ACHN (cell line): Measurements from ENCODE around the gene INPP5K.
A peak's percentile ranks its signal among the peaks of the same experiment; 100 is the strongest.

ENCODE experiments used
- DNase-seq: peaks from one replicate; pipeline ENCODE4 v3.0.0-alpha.2; 2015
- in situ Hi-C: cut with HindIII; loops from 2 replicates; pipeline ENCODE4 v1.10.0; 2017; ENCODE audit warnings: low sequenced_read_pairs, low pct_ligation_motif_present, low pct_unique_long_range_greater_than_20kb

INPP5K gene

GRCh38 chr17:1491443-1492248, 24.8 kb downstream of the INPP5K start:
- peak; percentile 78 for DNase-seq
- in situ Hi-C loops, result no loop called here

GRCh38 chr17:1490643-1491442, 25.6 kb downstream of the INPP5K start:
- DNase-seq, result peak; percentile 73
- in situ Hi-C loops, result no loop called here

DNA sequence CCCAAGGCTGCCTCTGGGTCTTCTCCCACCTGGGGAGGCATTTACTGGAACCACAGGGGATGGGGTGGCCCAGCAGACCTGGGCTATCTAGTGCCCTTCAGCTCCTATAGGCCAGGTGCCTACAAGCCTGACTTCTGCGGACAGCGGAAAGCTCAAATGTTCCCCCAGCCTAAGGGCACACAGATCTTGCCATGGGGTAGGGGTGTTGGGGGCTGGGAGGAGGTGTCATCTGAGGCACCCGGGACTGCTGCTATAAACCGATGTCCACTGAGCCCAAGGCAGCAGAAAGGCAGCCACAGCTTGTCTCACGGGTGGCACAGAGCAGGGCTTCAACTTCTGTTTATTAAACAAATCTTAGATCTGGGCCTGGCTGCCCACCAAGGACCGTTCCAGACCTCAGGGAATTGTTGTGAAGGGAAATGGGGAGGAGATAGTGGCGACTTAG, 27.6 kb downstream of the INPP5K start:
- in situ Hi-C loops, result no loop called here
- DNase-seq, result no peak

GRCh38 chr17:1487939-1488825, 28.2 kb downstream of the INPP5K start:
- in situ Hi-C loops, result no loop called here

GRCh38 chr17:1486802-1487695, 29.4 kb downstream of the INPP5K start:
- no peak for DNase-seq
- in situ Hi-C loops, result no loop called here

More at GRCh38 chr17:1487939-1488825, 28.2 kb downstream of the INPP5K start:
- peak; percentile 93 for DNase-seq

DNA sequence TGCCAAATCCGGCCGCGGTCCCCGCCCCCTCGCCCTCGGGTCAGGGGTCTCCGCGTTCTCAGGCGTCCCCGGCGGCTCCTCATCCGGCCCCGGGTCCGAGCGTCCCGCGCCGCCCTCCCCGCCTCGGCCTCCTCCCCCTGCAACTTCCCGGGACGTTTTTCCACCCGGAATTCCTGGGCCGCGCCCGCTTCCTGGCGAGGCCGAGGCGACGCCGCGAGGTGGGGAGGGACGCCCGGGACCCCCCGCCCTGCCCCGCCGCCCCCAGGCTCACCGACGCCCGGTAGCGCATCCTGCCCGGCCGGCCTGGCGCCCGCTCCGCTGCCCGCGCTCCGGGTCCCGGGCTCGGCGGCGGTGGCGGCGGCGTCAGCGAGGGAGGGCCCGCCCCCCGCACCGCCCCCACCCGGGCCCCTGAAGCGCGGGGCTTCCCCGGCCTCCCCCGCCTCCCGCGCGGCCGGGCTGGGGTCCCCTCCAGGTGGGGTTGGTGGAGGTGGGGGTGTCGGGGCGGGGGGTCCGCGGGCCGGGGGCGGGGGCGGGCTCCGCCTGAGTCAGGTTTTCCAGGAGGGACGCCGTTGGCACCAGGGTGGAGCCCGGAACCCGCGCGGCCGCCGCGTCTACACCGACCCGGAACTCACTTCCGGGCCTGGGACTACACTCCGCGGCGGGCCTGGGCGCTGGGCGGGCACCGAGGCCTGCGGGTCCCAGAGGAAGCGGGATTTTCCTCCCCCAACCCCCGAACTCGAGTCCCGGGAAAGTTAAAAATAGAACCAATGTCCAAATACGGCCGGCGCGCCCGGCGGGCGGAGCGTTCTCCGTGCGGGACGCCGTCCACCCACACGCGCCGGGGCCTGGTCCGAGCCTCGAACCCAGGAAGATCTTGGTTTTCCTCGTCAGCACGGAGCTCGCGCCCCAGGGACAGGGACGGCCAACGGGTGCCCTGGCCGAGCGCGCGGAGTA, 30.7 kb downstream of the INPP5K start:
- in situ Hi-C loops, result no loop called here
- DNase-seq, result peak; percentile 60

DNA sequence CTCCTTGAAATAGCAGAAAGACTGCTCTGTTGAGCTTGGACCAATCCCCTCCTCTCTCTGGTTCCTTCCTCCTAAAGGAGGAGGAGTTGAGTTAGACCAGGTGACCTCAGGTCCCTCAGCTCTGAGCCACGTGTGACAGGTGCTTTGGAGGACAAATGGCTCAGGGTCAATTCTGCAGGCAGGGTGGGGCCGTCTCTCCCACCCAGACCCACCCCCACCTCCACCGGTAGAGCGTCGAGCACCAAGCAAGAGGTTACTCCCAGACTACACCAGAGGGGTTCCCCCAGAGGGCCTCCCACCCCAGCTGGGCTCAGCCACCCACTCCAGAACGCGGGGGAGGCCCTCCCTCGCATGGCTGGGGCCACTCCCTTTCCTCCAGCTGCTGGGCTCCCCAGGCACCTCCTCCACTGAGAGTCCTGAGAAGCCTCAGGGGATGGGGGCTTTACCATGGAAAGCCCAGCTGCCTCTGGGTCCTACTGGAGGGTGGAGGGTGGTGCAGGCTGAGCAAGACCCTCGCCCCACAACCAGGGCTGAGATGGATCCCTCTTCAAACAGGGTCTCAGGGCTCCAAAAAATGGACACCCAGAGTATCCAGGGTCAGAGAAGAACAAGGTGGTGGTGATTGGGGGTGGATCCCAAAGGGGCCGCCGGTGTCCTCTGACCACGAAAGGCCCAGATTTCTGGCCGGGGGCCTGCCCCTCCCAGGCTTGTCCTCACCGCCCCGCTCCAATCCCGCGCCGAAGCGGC, 31.6 kb downstream of the INPP5K start:
- peak; percentile 56 for DNase-seq
- in situ Hi-C loops, result no loop called here

- in situ Hi-C loops, result no loop called here
- no peak for DNase-seq
Measured at GRCh38 chr17:1484060-1484535, 32.3 kb downstream of the INPP5K start.

- no peak for DNase-seq
- in situ Hi-C loops, result no loop called here
Measured at GRCh38 chr17:1482680-1483079, 33.7 kb downstream of the INPP5K start.

DNA sequence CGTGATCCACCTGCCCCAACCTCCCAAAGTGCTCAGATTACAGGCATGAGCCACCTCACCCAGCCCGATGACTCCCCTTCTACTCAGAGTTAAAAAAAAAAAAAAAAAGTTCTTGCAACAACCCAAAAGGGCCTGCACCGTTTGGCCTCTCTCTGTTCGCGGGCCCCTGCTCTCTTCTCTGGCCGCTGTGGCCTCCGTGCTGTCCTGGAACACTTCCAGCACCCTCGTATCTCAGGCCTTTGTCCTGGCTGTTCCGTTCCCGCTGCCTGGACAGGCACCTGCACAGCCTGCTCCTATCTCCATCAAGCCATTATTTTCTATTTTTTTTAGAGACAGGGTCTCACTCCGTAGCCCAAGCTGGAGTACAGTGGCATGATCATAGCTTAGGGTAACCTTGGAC, 34.7 kb downstream of the INPP5K start:
- no peak for DNase-seq
- in situ Hi-C loops, result no loop called here

DNA sequence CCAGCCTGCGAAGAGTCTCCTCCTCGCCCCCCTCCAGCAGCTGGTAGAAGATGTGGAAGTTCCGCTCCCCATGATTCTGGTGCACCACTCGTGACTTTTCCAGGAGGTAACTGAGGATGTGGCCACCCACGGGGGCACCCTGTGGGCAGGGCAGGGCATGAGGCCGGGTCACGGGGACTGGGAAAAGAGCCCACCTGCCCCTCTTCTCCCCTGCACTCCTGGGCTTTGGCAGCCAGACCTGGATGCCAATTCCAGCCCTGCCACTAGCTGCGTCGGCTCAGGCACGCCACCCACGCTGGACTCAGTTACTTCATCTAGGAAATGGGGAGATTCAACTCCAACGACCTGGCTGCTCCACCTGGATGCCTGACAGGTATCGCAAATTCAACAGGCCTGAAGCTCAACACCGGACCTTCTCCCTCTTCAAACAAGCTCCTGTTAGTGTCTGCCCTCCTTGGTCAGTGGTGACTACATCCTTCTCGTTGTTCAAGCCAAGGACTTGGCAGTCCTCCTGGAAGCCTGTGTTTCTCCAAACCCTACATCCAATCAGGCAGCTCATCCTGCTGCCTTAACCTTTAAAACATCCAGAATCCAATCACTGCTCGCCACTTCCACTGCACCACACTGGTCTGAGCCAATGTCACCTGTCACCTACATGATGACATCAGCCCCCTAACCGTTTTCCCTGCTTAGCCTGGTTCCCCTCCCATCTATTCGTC, 35.5 kb downstream of the INPP5K start:
- in situ Hi-C loops, result no loop called here
- no peak for DNase-seq

DNA sequence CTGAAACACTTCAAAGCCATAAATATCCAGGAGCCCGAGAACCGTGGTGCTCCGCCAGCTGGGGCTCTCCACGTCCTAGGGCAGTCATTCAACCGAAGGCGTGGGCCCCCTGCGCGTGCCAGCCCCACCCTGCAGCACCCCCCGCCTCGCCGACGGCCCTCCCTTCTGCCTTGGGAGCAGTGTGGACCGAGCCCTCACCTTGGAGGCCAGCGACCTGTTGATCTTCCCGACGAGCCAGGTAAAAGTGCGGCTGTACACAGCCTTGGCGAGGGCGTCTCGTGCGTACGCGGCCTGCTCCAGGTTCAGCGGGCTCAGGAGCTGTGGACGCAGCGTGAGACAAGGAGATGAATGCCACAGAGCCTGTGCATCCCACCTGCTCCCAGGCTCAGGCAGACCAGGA, 38.0 kb downstream of the INPP5K start:
- in situ Hi-C loops, result no loop called here
- no peak for DNase-seq

DNA sequence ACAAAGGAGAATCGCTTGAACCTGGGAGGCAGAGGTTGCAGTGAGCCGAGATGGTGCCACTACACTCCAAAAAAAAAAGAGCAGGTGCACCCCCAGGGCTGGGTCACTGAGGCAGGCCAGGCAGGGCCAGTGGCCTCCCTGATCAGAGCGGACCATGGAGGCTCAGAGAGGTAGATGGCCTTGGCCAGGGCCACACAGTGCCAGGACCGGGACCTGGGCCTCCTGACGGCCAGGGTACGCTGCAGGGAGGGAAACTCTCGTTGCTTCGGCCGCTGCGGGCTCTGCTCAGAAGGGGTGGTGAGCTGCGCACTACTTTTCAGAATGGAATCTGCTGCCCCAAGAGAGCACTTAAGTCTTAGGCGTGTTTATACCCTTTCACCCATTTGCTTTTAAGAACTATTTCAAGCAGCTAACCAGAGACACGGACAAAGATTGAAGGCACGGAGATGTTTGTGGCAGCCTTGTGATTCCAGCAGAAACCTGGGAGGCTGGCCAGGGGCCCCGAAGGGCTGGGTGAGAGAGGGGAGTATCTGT, 41.0 kb downstream of the INPP5K start:
- in situ Hi-C loops, result no loop called here
- no peak for DNase-seq

GRCh38 chr17:1474402-1475189, 41.8 kb downstream of the INPP5K start:
- in situ Hi-C loops, result no loop called here
- DNase-seq, result no peak

GRCh38 chr17:1473841-1474240, 42.6 kb downstream of the INPP5K start:
- in situ Hi-C loops, result no loop called here
- no peak for DNase-seq
